K562 (cell line): ENCODE results near the gene MACROD2.

ENCODE experiments used
- BCOR ChIP-seq: fragments of 450-650 bp; IDR thresholded peaks from 2 replicates; pipeline ENCODE4 v1.6.1; 2016
- EP300 ChIP-seq: IDR thresholded peaks from 2 replicates; pipeline ENCODE4 v1.6.1; 2012; ENCODE audit warnings: low read length, improper control_type of control experiment
- MAZ ChIP-seq, 2 experiments: fragments of 450-650 bp in 1 of 2; sonication (generic) in 1 of 2; formaldehyde crosslinking; IDR thresholded peaks in 1 of 2; conservative IDR thresholded peaks in 1 of 2; 2 replicates each; pipeline versions ENCODE4 v1.4.0 to v1.5.0; 2020; ENCODE audit warnings: mild to moderate bottlenecking in 1 of 2, missing genetic modification reagents in 1 of 2
- MYBL2 ChIP-seq, 2 experiments: fragments of 450-650 bp in 1 of 2; sonication (generic) in 1 of 2; formaldehyde crosslinking in 1 of 2; IDR thresholded peaks; 2 replicates each; pipeline versions ENCODE4 v1.6.1 to v1.8.1; 2017 to 2022; ENCODE audit warnings: borderline replicate concordance in 1 of 2, inconsistent platforms in 1 of 2, low read depth in 1 of 2, mild to moderate bottlenecking in 1 of 2, missing genetic modification reagents in 1 of 2, moderate library complexity in 1 of 2
- SMC3 ChIP-seq: conservative IDR thresholded peaks from 2 replicates; pipeline ENCODE4 v1.6.1; 2011; ENCODE audit warnings: low read depth, low read length, improper control_type of control experiment; ENCODE audit not compliant: insufficient read depth
- TF ChIP-seq, protein P1 (sequence below): sonication (generic); formaldehyde crosslinking; IDR thresholded peaks from 2 replicates; pipeline ENCODE4 v1.8.1; 2023; ENCODE audit warnings: mild to moderate bottlenecking, missing genetic modification reagents
- TF ChIP-seq, protein P2 (sequence below), 3 experiments: IDR thresholded peaks in 2 of 3; conservative IDR thresholded peaks in 1 of 3; 2 replicates each; pipeline ENCODE4 v1.5.1; 2011 to 2012; ENCODE audit warnings: low read length in 3 of 3, mild to moderate bottlenecking in 3 of 3, control low read depth in 2 of 3, improper control_type of control experiment in 1 of 3, inconsistent platforms in 1 of 3, low read depth in 1 of 3, mixed read lengths in 1 of 3, moderate library complexity in 1 of 3; ENCODE audit not compliant: insufficient read depth in 2 of 3
- TF ChIP-seq, protein P3 (sequence below): fragments of 250-450 bp; sonication (Bioruptor Pico); IDR thresholded peaks from 2 replicates; pipeline ENCODE4 v1.5.0; 2020; ENCODE audit warnings: mild to moderate bottlenecking, borderline replicate concordance
- TF ChIP-seq, protein P4 (sequence below), 2 experiments: fragments of 450-650 bp in 1 of 2; sonication (generic) in 1 of 2; formaldehyde crosslinking in 1 of 2; IDR thresholded peaks in 1 of 2; conservative IDR thresholded peaks in 1 of 2; 2 replicates each; pipeline versions ENCODE4 v1.6.1 to v1.8.1; 2016 to 2023; ENCODE audit warnings: mild to moderate bottlenecking in 2 of 2, moderate library complexity in 2 of 2, inconsistent platforms in 1 of 2, missing genetic modification reagents in 1 of 2

- TF ChIP-seq, protein P1, sequence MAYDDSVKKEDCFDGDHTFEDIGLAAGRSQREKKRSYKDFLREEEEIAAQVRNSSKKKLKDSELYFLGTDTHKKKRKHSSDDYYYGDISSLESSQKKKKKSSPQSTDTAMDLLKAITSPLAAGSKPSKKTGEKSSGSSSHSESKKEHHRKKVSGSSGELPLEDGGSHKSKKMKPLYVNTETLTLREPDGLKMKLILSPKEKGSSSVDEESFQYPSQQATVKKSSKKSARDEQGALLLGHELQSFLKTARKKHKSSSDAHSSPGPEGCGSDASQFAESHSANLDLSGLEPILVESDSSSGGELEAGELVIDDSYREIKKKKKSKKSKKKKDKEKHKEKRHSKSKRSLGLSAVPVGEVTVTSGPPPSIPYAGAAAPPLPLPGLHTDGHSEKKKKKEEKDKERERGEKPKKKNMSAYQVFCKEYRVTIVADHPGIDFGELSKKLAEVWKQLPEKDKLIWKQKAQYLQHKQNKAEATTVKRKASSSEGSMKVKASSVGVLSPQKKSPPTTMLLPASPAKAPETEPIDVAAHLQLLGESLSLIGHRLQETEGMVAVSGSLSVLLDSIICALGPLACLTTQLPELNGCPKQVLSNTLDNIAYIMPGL (CRISPR knock-in tag) = no peak
- TF ChIP-seq, protein P2, sequence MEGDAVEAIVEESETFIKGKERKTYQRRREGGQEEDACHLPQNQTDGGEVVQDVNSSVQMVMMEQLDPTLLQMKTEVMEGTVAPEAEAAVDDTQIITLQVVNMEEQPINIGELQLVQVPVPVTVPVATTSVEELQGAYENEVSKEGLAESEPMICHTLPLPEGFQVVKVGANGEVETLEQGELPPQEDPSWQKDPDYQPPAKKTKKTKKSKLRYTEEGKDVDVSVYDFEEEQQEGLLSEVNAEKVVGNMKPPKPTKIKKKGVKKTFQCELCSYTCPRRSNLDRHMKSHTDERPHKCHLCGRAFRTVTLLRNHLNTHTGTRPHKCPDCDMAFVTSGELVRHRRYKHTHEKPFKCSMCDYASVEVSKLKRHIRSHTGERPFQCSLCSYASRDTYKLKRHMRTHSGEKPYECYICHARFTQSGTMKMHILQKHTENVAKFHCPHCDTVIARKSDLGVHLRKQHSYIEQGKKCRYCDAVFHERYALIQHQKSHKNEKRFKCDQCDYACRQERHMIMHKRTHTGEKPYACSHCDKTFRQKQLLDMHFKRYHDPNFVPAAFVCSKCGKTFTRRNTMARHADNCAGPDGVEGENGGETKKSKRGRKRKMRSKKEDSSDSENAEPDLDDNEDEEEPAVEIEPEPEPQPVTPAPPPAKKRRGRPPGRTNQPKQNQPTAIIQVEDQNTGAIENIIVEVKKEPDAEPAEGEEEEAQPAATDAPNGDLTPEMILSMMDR (IDR thresholded peaks at IDR 0.05 in 2 of 3, conservative IDR thresholded peaks at IDR 0.05 in 1 of 3; ENCODE audit: insufficient read depth in 2 of 3, low read depth in 1 of 3, low read length in 3 of 3) = no peak
- TF ChIP-seq MYBL2 (IDR thresholded peaks at IDR 0.05; ENCODE audit: low read depth) (no peak), MYBL2 (CRISPR knock-in tag; IDR thresholded peaks at IDR 0.05; ENCODE audit: borderline replicate concordance) (no peak), SMC3 (no peak), MAZ (CRISPR knock-in tag; conservative IDR thresholded peaks at IDR 0.05 in 1 of 2, IDR thresholded peaks at IDR 0.05 in 1 of 2) (no peak), BCOR (no peak), EP300 (no peak)
- TF ChIP-seq, protein P3, sequence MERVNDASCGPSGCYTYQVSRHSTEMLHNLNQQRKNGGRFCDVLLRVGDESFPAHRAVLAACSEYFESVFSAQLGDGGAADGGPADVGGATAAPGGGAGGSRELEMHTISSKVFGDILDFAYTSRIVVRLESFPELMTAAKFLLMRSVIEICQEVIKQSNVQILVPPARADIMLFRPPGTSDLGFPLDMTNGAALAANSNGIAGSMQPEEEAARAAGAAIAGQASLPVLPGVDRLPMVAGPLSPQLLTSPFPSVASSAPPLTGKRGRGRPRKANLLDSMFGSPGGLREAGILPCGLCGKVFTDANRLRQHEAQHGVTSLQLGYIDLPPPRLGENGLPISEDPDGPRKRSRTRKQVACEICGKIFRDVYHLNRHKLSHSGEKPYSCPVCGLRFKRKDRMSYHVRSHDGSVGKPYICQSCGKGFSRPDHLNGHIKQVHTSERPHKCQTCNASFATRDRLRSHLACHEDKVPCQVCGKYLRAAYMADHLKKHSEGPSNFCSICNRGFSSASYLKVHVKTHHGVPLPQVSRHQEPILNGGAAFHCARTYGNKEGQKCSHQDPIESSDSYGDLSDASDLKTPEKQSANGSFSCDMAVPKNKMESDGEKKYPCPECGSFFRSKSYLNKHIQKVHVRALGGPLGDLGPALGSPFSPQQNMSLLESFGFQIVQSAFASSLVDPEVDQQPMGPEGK = no peak
- TF ChIP-seq, protein P4, sequence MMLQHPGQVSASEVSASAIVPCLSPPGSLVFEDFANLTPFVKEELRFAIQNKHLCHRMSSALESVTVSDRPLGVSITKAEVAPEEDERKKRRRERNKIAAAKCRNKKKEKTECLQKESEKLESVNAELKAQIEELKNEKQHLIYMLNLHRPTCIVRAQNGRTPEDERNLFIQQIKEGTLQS (IDR thresholded peaks at IDR 0.05) = no peak
- TF ChIP-seq, protein P4 (CRISPR knock-in tag; conservative IDR thresholded peaks at IDR 0.05) = no peak
These were observed 224.6 kb downstream of the MACROD2 start for GRCh38 chr20:14219801-14220461.
